Measurements from ENCODE around the gene GRM5. TPM values are rescaled to one million over a fixed set of nuclear protein-coding genes. Genes with fewer than 3 reads are reported as not detected.

Gene GRM5
- total RNA-seq (2022; extraction: Qiagen RNA extraction; ENCODE audit: low read depth): not detected in 5 replicates

DNA sequence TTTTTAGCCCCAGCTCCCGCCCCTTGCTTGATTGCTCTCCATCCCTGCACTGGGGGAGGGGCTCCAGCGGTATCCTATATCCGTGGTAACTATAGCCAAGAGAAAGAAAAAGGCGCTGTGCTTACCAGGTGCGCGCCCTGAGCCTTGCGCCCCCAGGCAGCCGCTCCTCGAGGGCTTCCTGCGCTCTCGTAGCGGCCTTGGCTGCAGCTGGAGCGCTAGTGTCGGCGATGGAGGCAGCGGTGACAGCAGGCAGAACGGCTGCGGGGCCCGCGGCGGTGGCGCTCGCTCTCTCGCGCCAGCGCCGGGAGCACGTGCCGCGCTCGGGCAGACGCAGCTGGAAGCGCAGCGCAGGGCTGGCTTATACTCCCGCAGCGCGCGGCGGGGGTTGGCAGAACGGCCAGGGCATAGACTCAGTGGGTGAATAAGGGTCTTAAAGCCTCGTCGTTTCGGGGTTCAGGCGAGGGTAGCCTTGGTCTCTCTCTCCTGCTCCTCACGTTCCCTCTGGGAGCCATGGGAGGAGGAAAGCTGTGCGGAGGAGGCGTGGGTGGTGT, at the start of gene GRM5:
Gene GRM5, minus strand, starts transcription at position 332 of the 551 bp plus-strand sequence. CDS start 18,110 bp downstream, outside the sequence.

Other genes starting within 250 kb of the GRM5 start
- not detected in 5 replicates for gene TYR, start 111.9 kb upstream of the GRM5 start, total RNA-seq (2022; extraction: Qiagen RNA extraction; ENCODE audit: low read depth)